Mucosa of descending colon (tissue), 3 donors: ENCODE measurements around the gene OR6S1. TPM values are rescaled to one million over a fixed set of nuclear protein-coding genes. Genes with fewer than 3 reads are reported as not detected.
A peak's percentile ranks its signal among the peaks of the same experiment; 100 is the strongest.
"Not testable (repeated sequence)": the region's sequence is repeated elsewhere in the genome, so short reads cannot be mapped to it uniquely, and the experiment has no call there.

Experiments used
- ATAC-seq: fragments of 200-7000 bp; cut with Tn5 transposase; one replicate; pipeline ENCODE4 v1.9.1; 2020; ENCODE audit warnings: mild to moderate bottlenecking, moderate library complexity
- DNase-seq, 3 donors: peaks; one replicate each; pipeline ENCODE4 v3.0.0-alpha.2; 2020
- H3K36me3 ChIP-seq: fragments of 200-600 bp; one replicate; pipeline ENCODE4 v1.8.0; 2021; ENCODE audit warnings: low read depth, mild to moderate bottlenecking
- H3K4me1 ChIP-seq: fragments of 200-600 bp; one replicate; pipeline ENCODE4 v1.8.0; 2021; ENCODE audit warnings: low read depth, mild to moderate bottlenecking
- H3K4me3 ChIP-seq: fragments of 200-600 bp; one replicate; pipeline ENCODE4 v1.8.0; 2021; ENCODE audit warnings: mild to moderate bottlenecking
- H3K9me3 ChIP-seq: fragments of 200-600 bp; one replicate; pipeline ENCODE4 v1.8.0; 2021; ENCODE audit warnings: mild to moderate bottlenecking
- intact Hi-C, 2 donors: fragments of 100-400 bp; cut with DNase I in 1 of 2; cut with micrococcal nuclease in 1 of 2; formaldehyde crosslinking; loops; one replicate each; pipeline versions ENCODE4 v1.11.0 to v1.11.1; 2022; cut with DNase I, micrococcal nuclease
- total RNA-seq, 3 donors: library from RNA; stranded (reverse); fragmentation: NEBNext Ultra II Directional in 2 of 3; extraction: Animal tissue kit (Norgen Biotek cat#: 25700) in 2 of 3; gene quantifications; one replicate each; pipeline versions ENCODE4 v1.2.1 to v1.2.4, GENCODE V29; 2021 to 2023
- TF ChIP-seq, protein P1 (sequence below): fragments of 200-600 bp; IDR thresholded peaks from one replicate; pipeline ENCODE4 v1.8.0; 2022; ENCODE audit warnings: antibody characterized with exemption, mild to moderate bottlenecking
- donor health status: DM: no; HTN: no; CAD: no; lungs with moderate emphysema.
- donor health status: DM: no; HTN: no; CAD: no.
- donor health status: DM: no; HTN: yes; CAD: no.

Gene OR6S1
- total RNA-seq, 3 donors from 2014 or later, result not detected

- Histone ChIP-seq H3K36me3 (no peaks in the 10 kb centered on the region), H3K4me1 (peaks cover 9% of the 10 kb centered on the region), H3K9me3 (no peaks in the 10 kb centered on the region), H3K4me3 (no peak overlapping the region)
- DNase-seq (no peak), ATAC-seq (no peak)
- intact Hi-C loops, result no loop called here
- TF ChIP-seq, protein P1, sequence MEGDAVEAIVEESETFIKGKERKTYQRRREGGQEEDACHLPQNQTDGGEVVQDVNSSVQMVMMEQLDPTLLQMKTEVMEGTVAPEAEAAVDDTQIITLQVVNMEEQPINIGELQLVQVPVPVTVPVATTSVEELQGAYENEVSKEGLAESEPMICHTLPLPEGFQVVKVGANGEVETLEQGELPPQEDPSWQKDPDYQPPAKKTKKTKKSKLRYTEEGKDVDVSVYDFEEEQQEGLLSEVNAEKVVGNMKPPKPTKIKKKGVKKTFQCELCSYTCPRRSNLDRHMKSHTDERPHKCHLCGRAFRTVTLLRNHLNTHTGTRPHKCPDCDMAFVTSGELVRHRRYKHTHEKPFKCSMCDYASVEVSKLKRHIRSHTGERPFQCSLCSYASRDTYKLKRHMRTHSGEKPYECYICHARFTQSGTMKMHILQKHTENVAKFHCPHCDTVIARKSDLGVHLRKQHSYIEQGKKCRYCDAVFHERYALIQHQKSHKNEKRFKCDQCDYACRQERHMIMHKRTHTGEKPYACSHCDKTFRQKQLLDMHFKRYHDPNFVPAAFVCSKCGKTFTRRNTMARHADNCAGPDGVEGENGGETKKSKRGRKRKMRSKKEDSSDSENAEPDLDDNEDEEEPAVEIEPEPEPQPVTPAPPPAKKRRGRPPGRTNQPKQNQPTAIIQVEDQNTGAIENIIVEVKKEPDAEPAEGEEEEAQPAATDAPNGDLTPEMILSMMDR, result no peak
Observed at GRCh38 chr14:20626274-20626673, 15.2 kb downstream of the OR6S1 start.

DNA sequence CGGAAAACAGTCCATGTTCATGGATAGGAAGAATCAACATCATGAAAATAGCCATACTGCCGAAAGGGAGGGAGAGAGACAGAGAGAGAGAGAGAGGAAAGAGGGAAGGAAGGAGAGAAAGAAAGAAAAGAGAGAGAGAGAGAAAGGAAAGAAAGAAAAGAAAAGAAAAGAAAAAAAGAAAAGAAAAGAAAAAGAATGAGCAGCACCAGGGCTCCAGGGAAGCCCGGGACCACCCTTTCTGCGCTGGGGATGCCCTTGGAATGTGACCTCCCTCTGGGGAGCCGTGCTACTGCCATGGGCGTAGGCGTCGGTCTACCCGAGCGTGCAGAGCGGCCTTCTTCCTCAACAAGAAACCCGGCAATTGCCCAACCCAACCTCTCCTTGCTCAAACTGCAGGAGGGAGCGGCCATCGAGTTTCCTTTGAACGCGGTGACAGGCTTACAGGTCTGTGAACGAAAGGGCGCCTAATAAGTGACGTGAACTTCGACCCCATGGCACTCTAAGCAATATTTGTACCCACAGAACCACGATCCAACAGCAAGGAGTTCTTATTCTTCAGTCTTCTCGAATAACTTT, 16.9 kb downstream of the OR6S1 start:
- DNase-seq (peak; percentile 80 to 84 (median 81)), ATAC-seq (peak; percentile 96)
- H3K9me3 ChIP-seq, result no peaks in the 10 kb centered on the region
- no peak overlapping the region for H3K4me3 ChIP-seq
- H3K4me1 ChIP-seq, result peaks cover 9% of the 10 kb centered on the region
- TF ChIP-seq, protein P1, result no peak
- no peaks in the 10 kb centered on the region for H3K36me3 ChIP-seq
- intact Hi-C loops, result no loop called here

- TF ChIP-seq, protein P1, result no peak
- H3K4me1 ChIP-seq, result peaks cover 9% of the 10 kb centered on the region
- intact Hi-C loops, result no loop called here
- DNase-seq, result no peak
- H3K9me3 ChIP-seq, result no peaks in the 10 kb centered on the region
- no peak for ATAC-seq
- H3K36me3 ChIP-seq, result no peaks in the 10 kb centered on the region
- no peak overlapping the region for H3K4me3 ChIP-seq
Observed at GRCh38 chr14:20623798-20624197, 17.7 kb downstream of the OR6S1 start.

DNA sequence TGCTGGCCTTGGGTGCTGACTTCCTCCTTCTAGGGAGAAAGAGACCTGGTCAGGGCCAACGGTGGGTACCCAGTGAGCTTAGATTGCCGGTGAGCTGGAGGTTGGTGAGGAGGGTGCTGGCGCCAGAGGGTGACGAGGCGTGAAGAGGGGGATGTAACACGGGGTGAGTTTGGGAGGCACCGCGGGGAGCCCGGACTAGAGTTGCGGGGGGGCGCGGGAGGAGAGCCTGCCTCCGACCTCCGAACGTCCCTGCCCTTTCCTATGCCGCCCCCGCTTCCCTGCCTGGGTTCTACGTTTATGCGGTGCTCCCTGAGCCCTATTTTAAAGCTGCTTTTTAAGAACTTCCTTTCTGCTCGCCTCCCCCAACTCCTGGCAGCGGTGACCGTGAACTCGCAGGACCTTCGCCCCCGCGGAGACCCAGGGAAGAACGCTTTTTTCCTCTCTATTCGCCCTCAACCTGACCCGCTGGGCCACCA, 18.6 kb downstream of the OR6S1 start:
- Histone ChIP-seq H3K4me3 (no peak overlapping the region), H3K4me1 (peaks cover 9% of the 10 kb centered on the region), H3K36me3 (no peaks in the 10 kb centered on the region), H3K9me3 (no peaks in the 10 kb centered on the region)
- DNase-seq (no peak), ATAC-seq (no peak)
- TF ChIP-seq, protein P1, result no peak
- intact Hi-C loops, result no loop called here

GRCh38 chr14:20620798-20621478, 20.6 kb downstream of the OR6S1 start:
- intact Hi-C loops, result no loop called here
- TF ChIP-seq, protein P1, result no peak
- Histone ChIP-seq H3K36me3 (no peaks in the 10 kb centered on the region), H3K4me1 (peaks cover 9% of the 10 kb centered on the region), H3K9me3 (no peaks in the 10 kb centered on the region), H3K4me3 (no peak overlapping the region)
- ATAC-seq (peak; percentile 42), DNase-seq (no peak)

DNA sequence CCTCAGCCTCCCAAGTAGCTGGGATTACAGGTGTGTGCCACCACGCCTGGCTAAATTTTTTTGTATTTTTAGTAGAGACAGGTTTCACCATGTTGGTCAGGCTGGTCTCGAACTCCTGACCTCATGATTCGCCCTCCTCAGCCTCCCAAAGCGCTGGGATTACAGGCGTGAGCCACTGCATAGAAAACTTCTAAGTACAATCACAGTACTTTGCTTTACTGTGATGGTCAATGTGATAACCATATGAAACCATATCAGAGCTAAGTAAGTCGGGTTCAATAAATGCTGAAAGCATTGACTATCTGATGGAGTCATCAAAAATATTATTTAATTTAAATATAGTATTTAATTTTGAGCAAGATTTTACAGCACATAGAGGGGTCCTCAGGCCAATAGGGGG, 21.8 kb downstream of the OR6S1 start:
- ATAC-seq, intact Hi-C loops, H3K9me3 ChIP-seq, DNase-seq, H3K4me1 ChIP-seq, H3K4me3 ChIP-seq, H3K36me3 ChIP-seq: not testable (repeated sequence)
